Spleen (tissue), 11 donors: ENCODE measurements around the gene DNM1L. TPM values are rescaled to one million over a fixed set of nuclear protein-coding genes. Genes with fewer than 3 reads are reported as not detected.

Experiments used
- DNase-seq: peaks from one replicate; pipeline ENCODE4 v3.0.0-alpha.2; 2020
- H3K27ac ChIP-seq, 8 donors: fragments of 200-600 bp; sonication (generic) in 7 of 8; 1 replicate in 4 of 8; 2 replicates in 4 of 8; pipeline versions ENCODE4 v1.5.0 to v1.8.0; 2016 to 2021; ENCODE audit warnings: inconsistent platforms in 4 of 8, mild to moderate bottlenecking in 4 of 8, moderate library complexity in 1 of 8
- H3K27me3 ChIP-seq, 7 donors: fragments of 200-600 bp; sonication (generic) in 6 of 7; replicated peaks in 1 of 7; 1 replicate in 4 of 7; 2 replicates in 3 of 7; pipeline versions ENCODE4 v1.5.0 to v1.8.0; 2016 to 2021; ENCODE audit warnings: inconsistent platforms in 3 of 7, mild to moderate bottlenecking in 1 of 7
- H3K36me3 ChIP-seq, 6 donors: fragments of 200-600 bp; sonication (generic) in 5 of 6; 1 replicate in 4 of 6; 2 replicates in 2 of 6; pipeline versions ENCODE4 v1.5.0 to v1.8.0; 2016 to 2021; ENCODE audit warnings: inconsistent platforms in 2 of 6
- H3K4me1 ChIP-seq, 6 donors: fragments of 200-600 bp; sonication (generic) in 5 of 6; 1 replicate in 3 of 6; 2 replicates in 3 of 6; pipeline versions ENCODE4 v1.5.0 to v1.8.0; 2016 to 2021; ENCODE audit warnings: inconsistent platforms in 3 of 6
- H3K4me3 ChIP-seq, 8 donors: fragments of 200-600 bp; sonication (generic) in 7 of 8; 1 replicate in 4 of 8; 2 replicates in 4 of 8; pipeline versions ENCODE4 v1.5.0 to v1.8.0; 2016 to 2021; ENCODE audit warnings: inconsistent platforms in 4 of 8, mild to moderate bottlenecking in 4 of 8, moderate library complexity in 2 of 8
- H3K9me3 ChIP-seq, 8 donors: fragments of 200-600 bp; sonication (generic) in 7 of 8; 1 replicate in 4 of 8; 2 replicates in 4 of 8; pipeline versions ENCODE4 v1.5.0 to v1.8.0; 2016 to 2021; ENCODE audit warnings: inconsistent platforms in 4 of 8
- POLR2A ChIP-seq, 3 donors: fragments of 450-650 bp; IDR thresholded peaks; one replicate each; pipeline ENCODE4 v1.5.1; 2017; ENCODE audit warnings: antibody characterized with exemption in 3 of 3, mild to moderate bottlenecking in 1 of 3
- POLR2AphosphoS5 ChIP-seq, 3 donors: sonication (generic); formaldehyde crosslinking; IDR thresholded peaks; one replicate each; pipeline ENCODE4 v1.5.1; 2017; ENCODE audit warnings: antibody characterized with exemption in 3 of 3
- WGBS, 5 donors: extraction: QIAGEN DNeasy Blood & Tissue Kit in 3 of 5; methylation state at CpG; one replicate each; pipeline versions ENCODE4 v1.1.5 to v1.1.7; 2013 to 2018; 5-methylcytosine and 5-hydroxymethylcytosine counted together
- intact Hi-C: fragments of 100-400 bp; cut with DNase I; formaldehyde crosslinking; loops from one replicate; pipeline ENCODE4 v1.15.0; 2023; ENCODE audit warnings: low total_unique reads
- polyA plus RNA-seq, 3 donors: library from polyadenylated mRNA; stranded (reverse); fragments of 200-250 nt; gene quantifications; one replicate each; pipeline ENCODE4 v1.2.1, GENCODE V29; 2013
- total RNA-seq, 7 donors: library from RNA; depleted of rRNA in 3 of 7; stranded (reverse); fragments of >200 nt in 3 of 7; fragmentation: NEBNext Ultra II Directional in 4 of 7; extraction: Animal tissue kit (Norgen Biotek cat#: 25700) in 4 of 7; gene quantifications; one replicate each; pipeline versions ENCODE4 v1.1.0 to v1.2.1, GENCODE V29; 2016 to 2021
- TF ChIP-seq, protein P1 (sequence below), 11 experiments: fragments of 200-600 bp in 7 of 11; fragments of 450-650 bp in 4 of 11; sonication (generic) in 4 of 11; IDR thresholded peaks in 8 of 11; conservative IDR thresholded peaks in 3 of 11; 1 replicate in 7 of 11; 2 replicates in 4 of 11; pipeline versions ENCODE4 v1.4.0 to v1.8.0; 2016 to 2021; ENCODE audit warnings: antibody characterized with exemption in 11 of 11, inconsistent platforms in 4 of 11, mild to moderate bottlenecking in 1 of 11
- donor health status: healthy with polysubstance abuse.
- donor health status: DM: no; HTN: no; CAD: no; lungs with moderate emphysema.
- donor health status: DM: no; HTN: no; CAD: no.
- donor health status: Bipolar disorder and iron deficiency.
- donor health status: healthy.
- donor health status: DM: no; HTN: no; CAD: no.
- donor health status: DM: yes; HTN: yes; CAD: no.

Gene DNM1L
- total and polyA plus RNA-seq, 10 donors: 19.2 to 73.7 (median 47.8) TPM

- no peaks in the 10 kb centered on the region for H3K27me3 ChIP-seq
- H3K27ac ChIP-seq: no peak overlapping the region
- no peak overlapping the region for H3K4me3 ChIP-seq
- H3K4me1 ChIP-seq: no peaks in the 10 kb centered on the region
- peaks cover 0 to 80% (median 15%) of the 10 kb centered on the region in 6 donors for H3K36me3 ChIP-seq
- intact Hi-C loops: no loop called here
- TF ChIP-seq POLR2AphosphoS5 (IDR thresholded peaks at IDR 0.05) (no peak), POLR2A (IDR thresholded peaks at IDR 0.05) (no peak)
- TF ChIP-seq, protein P1, sequence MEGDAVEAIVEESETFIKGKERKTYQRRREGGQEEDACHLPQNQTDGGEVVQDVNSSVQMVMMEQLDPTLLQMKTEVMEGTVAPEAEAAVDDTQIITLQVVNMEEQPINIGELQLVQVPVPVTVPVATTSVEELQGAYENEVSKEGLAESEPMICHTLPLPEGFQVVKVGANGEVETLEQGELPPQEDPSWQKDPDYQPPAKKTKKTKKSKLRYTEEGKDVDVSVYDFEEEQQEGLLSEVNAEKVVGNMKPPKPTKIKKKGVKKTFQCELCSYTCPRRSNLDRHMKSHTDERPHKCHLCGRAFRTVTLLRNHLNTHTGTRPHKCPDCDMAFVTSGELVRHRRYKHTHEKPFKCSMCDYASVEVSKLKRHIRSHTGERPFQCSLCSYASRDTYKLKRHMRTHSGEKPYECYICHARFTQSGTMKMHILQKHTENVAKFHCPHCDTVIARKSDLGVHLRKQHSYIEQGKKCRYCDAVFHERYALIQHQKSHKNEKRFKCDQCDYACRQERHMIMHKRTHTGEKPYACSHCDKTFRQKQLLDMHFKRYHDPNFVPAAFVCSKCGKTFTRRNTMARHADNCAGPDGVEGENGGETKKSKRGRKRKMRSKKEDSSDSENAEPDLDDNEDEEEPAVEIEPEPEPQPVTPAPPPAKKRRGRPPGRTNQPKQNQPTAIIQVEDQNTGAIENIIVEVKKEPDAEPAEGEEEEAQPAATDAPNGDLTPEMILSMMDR (IDR thresholded peaks at IDR 0.05 in 8 of 11, conservative IDR thresholded peaks at IDR 0.05 in 3 of 11): no peak
- DNase-seq: no peak
- no peaks in the 10 kb centered on the region for H3K9me3 ChIP-seq
Observed at GRCh38 chr12:32705783-32706182, 26.7 kb downstream of the DNM1L start.

DNA sequence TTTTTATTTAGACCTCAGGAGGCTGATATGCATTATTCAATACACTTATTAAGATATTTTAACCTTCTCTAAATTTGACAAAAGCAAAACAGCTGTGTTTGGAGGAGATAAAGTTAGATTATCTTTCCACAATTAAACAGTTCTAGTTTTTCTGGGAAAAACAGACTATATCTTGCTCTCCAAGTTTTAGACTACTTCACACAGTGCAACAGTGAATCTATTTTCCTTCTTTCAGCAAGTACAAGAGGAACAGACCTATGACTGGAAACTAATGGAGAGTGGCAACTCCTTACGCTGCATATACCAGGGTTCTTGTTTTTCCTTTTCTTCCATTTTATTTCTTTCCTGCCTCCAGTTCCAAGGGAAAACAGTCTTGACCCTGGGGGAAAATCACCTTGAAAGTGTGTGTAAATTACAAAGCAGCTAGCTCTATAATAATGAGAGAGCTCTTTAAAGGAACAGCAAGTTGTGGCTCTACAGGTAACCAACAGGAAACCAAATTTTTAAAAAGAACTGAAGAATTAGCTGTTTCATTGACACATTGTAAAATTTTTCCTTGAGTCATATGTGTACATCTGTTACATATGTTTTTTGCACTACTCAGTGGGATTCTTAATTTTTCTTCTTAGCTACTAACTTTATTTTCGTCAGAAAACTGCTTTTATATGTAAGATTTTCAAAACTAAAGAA, 27.4 kb downstream of the DNM1L start:
- no peak overlapping the region for H3K4me3 ChIP-seq
- intact Hi-C loops: no loop called here
- no peak for DNase-seq
- WGBS, 5 donors: 92 to 96% (median 94%) methylated on average over 2 of the region's 2 CpGs
- H3K4me1 ChIP-seq: no peaks in the 10 kb centered on the region
- no peaks in the 10 kb centered on the region for H3K27me3 ChIP-seq
- no peak overlapping the region for H3K27ac ChIP-seq
- peaks cover 0 to 81% (median 19%) of the 10 kb centered on the region in 6 donors for H3K36me3 ChIP-seq
- H3K9me3 ChIP-seq: no peaks in the 10 kb centered on the region
- TF ChIP-seq POLR2A (IDR thresholded peaks at IDR 0.05) (no peak), POLR2AphosphoS5 (IDR thresholded peaks at IDR 0.05) (no peak)
- TF ChIP-seq, protein P1 (IDR thresholded peaks at IDR 0.05 in 8 of 11, conservative IDR thresholded peaks at IDR 0.05 in 3 of 11): no peak

- H3K9me3 ChIP-seq: no peaks in the 10 kb centered on the region
- no peak for TF ChIP-seq POLR2A (IDR thresholded peaks at IDR 0.05)
- TF ChIP-seq POLR2AphosphoS5 (IDR thresholded peaks at IDR 0.05): no peak
- TF ChIP-seq, protein P1 (IDR thresholded peaks at IDR 0.05 in 8 of 11, conservative IDR thresholded peaks at IDR 0.05 in 3 of 11): no peak
- peaks cover 0 to 83% (median 33%) of the 10 kb centered on the region in 6 donors for H3K36me3 ChIP-seq
- H3K27me3 ChIP-seq: no peaks in the 10 kb centered on the region
- H3K27ac ChIP-seq: no peak overlapping the region
- intact Hi-C loops: no loop called here
- no peak overlapping the region for H3K4me3 ChIP-seq
- WGBS, 5 donors: 93 to 99% (median 95%) methylated on average over 2 of the region's 2 CpGs
- no peak for DNase-seq
- no peaks in the 10 kb centered on the region for H3K4me1 ChIP-seq
Observed at GRCh38 chr12:32708926-32709325, 29.8 kb downstream of the DNM1L start.

GRCh38 chr12:32714772-32715171, 35.7 kb downstream of the DNM1L start:
- H3K36me3 ChIP-seq: peaks cover 0 to 85% (median 46%) of the 10 kb centered on the region in 6 donors
- H3K27me3 ChIP-seq: no peaks in the 10 kb centered on the region
- H3K4me1 ChIP-seq: no peaks in the 10 kb centered on the region
- TF ChIP-seq, protein P1 (IDR thresholded peaks at IDR 0.05 in 8 of 11, conservative IDR thresholded peaks at IDR 0.05 in 3 of 11): no peak
- TF ChIP-seq POLR2A (IDR thresholded peaks at IDR 0.05) (no peak), POLR2AphosphoS5 (IDR thresholded peaks at IDR 0.05) (no peak)
- H3K27ac ChIP-seq: no peak overlapping the region
- 90 to 94% (median 94%) methylated on average over 4 of the region's 4 CpGs for WGBS, 5 donors
- no peak overlapping the region for H3K4me3 ChIP-seq
- no peak for DNase-seq
- intact Hi-C loops: no loop called here
- no peaks in the 10 kb centered on the region for H3K9me3 ChIP-seq
